ENCODE results near the gene WDR86.
A peak's percentile ranks its signal among the peaks of the same experiment; 100 is the strongest.

The WDR86 gene

DNA sequence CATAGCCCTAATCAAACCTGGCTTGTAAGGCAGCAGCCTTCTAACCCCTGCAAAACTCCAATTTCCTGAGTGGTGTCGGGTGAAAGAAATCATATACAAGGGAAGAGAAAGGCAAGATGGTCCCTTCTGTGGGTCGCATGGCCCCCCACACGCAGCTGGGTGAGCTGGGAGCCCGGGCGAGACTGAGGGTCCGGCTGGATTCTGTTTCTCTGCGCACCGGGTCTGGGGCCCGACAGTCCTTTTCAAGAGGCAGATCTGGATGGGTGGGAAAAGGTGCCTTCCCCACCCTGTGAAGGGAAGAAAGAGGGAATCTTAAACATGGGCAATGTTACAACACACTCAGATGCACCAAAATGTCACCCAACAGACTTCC, 18.5 kb downstream of the WDR86 start:
- no peak for DNase-seq (ENCODE audit: low read depth in 2 of 2)

DNA sequence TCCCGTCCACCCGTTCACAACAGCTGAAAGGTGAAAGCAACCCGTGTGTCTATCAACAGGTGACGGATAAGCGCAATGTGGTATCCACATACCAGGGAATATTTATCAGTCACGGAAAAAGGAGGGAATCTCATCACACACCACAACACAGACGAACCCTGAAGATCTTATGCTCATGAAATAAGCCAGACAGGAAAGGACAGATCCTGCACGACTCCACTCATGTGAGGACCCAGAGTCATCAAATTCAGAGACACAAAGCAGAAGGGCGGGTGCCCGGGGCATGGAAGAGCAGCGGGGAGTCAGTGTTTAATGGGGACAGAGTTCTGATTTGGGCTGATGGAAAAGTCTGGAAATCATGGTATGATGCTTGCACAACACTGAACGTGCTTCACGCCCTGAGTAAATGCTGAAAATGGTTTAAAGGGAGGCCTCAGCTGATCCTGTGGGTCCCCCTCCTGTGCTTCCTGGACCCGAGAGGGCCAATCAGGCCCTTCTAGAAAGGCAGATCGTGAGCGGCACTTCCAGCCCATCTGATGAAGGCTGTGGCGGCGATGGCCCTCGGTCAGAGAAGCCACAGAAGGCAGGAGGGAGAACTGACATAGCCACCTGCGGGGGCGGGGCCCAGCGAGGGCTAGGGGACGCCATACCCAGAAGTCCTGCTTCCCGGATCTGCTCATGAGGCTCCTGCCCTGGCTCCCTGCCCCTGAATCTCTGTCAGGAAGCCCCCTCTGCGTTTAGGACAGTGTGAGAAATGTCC, 19.1 kb downstream of the WDR86 start:
- no peak for DNase-seq (ENCODE audit: low read depth in 2 of 2)

DNA sequence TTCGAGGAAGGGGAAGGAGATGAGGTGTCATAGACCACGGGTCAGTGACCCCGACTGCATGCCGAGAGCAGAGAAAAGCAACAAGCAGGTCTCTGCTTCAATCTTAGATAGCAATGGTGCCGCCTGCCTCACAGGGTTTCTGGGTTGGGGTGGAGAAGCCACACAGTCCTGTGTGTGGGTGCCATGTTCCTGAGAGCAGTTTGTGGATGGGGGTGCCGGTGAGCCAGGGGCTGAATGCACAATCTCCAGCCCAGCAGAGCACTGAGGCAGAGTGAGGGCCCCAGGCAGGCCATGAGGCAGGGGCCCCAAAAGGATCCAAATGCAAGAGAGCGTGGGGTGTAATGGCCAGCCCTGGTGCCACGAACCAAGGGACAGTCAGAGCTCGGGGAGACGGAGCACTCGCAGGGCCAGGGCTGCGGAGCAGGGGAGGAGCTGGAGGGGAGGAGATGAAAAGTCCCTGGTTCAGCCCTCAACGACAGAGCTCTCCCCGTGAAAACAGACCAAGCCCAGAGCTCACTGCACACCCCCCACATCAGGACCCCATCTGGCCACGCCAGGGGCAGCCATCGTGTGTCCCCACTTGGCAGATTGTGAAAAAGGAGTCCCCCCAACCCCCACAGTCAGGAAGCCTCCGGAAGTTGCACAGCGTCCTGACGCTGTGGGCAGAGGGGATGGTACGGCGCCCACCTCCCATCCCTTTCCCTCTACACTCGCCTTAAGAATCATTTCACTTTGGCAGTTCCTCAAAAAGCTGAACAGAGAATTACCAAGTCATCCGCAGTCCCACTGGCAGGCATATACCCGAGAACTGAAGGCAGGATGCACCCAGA, 19.9 kb downstream of the WDR86 start:
- DNase-seq (ENCODE audit: low read depth in 2 of 2) = no peak

DNA sequence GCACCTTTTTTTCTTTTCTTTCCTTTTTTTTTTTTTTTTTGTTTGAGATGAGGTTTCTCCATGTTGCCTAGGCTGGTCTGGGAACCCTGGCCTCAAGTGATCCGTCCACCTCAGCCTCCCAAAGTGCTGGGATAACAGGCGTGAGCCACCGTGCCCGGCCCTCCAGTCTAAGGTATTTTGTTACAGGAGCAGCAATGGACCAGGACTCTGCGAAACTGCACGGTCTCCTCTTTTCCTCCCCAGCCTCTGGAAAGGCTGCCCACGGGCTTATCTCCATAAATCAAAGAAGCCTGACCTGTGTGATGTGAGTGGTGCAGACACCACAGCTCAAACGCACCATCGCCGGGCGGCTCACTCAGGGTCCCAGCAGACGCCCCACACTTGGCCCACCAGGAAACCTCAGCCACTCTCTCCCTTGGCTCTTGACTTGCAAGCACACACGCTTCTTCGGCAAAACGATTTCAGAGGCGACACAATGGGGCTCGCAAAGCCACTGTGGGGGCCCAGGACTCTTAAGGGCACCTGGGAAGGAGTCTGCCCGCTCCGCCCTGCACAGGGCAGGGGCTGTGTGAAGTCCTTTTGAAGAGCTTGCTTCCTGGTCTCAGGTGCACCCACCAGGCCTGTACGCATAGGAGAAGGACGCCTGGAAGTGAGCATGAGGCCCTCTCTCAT, 20.6 kb downstream of the WDR86 start:
- no peak for DNase-seq (ENCODE audit: low read depth in 2 of 2)

DNA sequence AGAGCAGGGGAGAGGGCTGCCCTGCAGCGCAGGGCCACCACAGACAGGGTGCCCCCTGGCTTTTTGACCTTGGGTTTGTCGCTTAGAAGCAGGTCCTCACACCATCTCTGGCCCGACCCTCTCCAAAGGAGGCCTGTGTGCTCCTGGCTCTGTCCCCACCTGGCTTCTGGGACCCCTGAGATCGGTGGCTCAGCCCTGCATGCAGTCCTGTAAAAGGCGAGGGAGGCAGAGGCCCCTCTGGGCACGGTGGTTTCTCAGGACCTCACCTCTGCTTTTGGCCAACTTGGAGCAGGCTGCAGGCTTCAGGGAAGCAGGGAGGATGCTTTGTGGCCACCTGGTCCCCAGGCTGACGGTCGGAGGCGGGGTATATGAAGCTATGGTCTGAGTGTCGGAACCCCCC, 21.4 kb downstream of the WDR86 start:
- no peak for DNase-seq (ENCODE audit: low read depth in 2 of 2)

GRCh38 chr7:151388007-151388297, 21.9 kb downstream of the WDR86 start:
- no peak for DNase-seq (ENCODE audit: low read depth in 2 of 2)

GRCh38 chr7:151387161-151388006, 22.5 kb downstream of the WDR86 start:
- DNase-seq (ENCODE audit: low read depth in 2 of 2) = no peak

DNA sequence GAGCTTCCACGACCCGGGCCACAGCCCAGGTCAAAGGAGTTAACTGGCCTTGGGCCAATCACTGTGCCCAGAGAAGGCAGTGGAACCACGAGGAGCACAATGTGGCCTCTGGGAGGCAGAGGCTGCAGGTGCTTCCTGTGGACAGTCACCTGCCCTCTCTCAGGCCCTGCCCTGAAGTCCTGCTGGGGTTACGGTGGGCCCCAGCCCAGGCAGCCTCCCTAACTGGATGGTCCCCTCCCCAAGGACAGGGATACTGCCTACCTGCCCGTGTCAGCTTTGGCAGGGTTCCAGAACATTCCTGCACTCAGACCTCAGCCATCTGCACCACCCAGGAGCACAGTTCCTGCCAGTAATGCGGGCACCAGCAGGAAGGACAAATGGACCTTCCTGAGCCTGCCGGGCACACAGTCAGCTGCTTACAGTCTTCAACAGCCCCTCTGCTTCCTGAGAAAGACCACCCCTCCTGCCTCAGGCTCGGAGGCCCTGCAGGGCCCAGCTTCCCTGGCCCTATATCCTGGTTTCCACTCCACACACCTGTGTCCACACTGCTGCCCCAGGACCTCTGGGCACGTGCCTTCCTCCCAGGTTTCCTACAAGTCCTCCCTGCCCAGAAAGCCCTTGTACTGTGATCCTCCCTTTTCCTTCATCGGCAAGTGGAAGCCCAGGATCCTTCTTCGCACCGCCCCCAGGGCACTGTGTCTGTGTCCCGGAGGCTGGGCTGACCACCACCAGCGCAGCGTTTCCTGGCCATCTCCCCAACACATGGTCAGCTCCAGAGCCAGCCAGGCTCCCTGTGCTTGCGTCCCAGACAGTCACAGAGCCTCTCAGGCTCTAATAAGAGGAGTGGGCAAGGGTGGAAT, 23.3 kb downstream of the WDR86 start:
- DNase-seq (ENCODE audit: low read depth in 2 of 2) = no peak

DNA sequence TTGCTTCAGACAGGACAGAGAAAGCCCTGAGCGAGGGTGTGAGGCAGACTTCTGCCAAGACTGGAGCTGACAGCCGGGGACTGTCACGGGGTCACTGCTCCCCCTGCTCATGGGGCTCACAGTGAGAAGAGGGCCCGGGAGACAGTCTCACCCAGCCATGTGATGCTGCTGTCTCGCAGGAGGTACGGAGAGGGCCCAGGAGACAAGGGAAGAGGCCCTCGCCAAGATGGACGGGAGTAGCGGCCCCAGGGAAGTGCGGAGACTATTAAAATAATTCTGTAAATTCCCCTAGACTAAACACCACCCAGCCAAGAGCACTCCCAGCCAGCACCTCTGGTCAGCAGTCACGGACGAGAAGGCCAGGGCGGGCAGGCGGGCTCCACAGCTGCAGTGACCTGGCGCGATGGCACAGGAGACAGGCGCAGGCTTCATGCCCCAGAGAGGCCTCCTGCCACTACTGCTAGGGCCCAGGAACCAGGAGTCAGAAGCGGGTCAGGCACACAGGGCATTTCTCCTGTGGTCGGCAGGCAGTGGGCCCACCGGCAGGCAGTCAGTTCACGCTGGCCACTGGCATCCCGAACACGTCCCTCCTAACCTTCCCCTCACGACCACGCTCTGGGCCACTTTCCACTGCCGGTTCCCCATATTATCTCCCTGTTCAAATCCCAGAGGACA, 24.1 kb downstream of the WDR86 start:
- DNase-seq (ENCODE audit: low read depth in 2 of 2) = no peak

- DNase-seq (ENCODE audit: low read depth in 2 of 2) = no peak
Observed at GRCh38 chr7:151384776-151385625, 24.8 kb downstream of the WDR86 start.

DNA sequence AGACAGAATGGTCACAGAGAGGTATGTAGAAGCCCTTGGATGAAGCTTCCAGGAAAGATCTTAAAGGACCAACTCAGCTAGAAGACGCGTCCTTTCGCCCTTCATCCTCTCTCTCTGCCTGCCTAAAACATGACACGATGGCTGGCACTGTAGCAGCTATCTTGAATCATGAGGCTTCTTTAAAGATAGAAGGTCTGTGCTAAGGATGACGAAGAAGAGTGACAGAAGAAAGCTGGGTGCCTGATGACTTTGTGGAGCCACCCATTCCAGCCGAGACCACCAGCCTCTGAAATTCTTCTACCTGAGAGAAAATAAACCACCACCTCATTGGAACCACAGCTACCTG, 25.5 kb downstream of the WDR86 start:
- DNase-seq (ENCODE audit: low read depth in 2 of 2) = no peak

DNA sequence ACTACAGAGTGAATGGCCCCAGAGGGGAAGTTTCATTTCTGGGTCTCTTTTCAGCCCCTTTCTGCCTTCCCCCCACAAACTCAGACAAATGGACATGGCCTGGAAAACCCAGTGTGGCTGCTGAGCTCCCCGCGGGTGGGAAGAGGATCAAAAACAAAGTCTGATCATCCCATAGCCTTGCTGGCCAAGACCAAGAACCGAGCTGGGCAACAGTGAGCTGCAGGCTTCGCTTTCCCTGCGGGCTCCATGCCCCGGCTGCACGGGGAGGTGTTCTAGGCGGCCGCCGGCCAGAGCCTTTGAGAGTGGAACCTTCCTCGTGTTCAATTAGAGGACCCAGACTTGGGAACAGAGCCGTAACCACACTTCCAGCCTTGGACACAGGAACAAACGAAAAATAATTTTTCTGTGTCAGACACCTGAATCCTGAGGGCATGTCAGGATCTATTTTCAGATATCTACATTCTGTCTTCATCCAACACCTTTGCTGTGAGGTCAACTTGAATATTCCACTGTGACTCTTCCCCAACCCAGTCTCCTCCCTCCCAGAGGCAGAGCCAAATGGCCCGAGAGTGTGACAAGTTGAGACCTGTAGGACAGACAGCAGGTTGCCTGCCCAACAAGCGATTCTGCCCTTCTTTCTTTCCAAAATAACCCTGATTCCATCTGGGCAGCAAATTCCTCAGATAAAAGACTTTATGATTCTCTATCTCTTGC, 26.0 kb downstream of the WDR86 start:
- no peak for DNase-seq (ENCODE audit: low read depth in 2 of 2)

DNA sequence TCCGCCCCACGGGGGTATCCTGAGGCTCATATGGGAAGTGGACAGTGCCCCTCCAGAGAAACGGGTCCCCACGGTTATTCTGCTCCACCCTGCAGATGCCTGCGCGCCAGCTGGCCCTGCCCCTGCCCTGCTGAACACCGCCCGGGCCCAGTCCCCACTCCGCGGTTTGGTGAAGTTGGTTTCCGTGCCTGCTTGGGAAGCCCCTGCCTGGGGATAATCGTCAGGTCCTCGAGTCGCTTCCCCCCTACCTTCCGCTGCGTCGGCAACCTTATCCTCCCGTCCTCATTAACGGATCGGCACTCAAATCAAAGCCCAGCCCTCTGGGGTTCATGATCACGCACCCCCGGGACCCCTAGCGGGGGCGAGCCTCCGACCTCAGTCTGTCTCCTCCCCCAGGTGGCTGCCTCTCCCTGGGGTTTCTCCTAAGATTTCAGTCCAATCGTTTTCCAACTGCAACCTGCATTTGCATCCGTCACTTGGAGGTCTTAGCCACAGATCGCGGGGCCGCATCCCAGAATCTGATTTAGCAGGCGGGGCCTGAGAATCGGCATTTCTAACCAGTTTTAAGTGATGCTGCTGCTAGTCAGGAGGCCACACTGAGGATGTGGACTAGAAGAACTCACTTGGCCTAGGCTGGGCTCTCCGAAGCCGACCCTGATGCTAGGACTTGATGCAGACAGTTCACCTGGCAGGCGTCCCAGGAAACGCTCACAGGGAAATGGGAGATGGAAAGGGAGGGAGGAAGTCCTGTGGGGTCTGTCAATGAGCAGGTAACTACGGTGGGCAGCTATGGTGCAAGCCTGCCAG, 27.6 kb downstream of the WDR86 start:
- no peak for DNase-seq (ENCODE audit: low read depth in 2 of 2)

- DNase-seq (ENCODE audit: low read depth in 2 of 2) = peak; percentile 19 to 26
Observed at GRCh38 chr7:151381348-151382078, 28.3 kb downstream of the WDR86 start.

DNA sequence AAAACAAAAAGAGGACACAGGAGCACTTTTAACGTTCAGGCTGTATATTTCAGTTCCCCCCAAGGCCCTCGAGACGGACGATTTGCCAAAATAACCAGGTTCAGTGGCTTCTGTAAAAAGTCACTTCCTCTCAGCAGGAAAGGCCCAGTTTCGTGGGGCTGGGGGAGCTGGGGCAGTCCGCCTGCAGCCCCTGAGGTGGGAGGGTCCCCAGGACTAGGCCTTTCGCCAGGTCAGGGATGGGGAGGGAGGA, 28.8 kb downstream of the WDR86 start:
- DNase-seq (ENCODE audit: low read depth in 2 of 2) = no peak

DNA sequence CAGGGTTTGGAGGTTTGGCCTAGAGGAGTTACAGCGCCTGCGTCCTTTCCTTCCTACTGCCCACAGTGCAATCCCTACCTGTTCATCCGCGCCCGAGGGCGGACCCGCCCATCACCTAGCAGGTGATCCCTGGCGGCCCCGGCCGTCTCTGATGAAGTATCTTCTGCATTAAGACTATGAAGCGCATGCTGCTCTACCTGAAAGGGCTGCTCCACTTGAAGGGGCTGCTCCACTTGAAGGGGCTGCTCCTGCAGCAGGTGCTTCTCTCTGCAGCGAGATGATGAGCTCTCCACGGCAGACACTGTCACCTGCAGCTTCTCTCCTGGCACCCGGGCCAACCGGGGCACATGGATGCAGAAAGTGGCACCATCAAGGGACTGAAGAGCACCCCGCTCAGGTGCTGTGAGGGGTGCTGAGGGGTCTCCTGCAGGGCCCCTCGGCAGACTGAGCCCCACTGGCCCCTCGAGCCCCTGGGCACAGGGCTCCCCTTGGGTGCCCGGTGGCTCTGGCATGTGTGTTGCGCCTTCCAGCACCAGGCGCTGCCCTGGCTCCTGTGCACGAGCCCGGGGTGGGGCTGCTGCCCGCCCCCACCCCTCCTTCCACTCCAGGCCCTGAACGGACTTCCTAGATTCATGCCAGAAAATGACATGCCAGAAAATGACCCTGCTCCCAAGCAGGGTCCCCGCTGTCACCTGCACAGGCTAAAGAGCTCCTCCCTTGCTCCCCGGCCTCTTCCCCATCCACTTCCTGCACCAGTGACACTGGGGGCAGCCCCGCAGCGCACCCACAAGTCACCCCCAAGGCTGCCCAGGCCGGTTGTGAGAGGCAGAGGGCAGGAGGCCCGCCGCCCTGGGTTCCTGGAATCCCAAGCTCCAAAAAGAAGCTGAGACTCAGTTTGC, 29.4 kb downstream of the WDR86 start:
- no peak for DNase-seq (ENCODE audit: low read depth in 2 of 2)

All from stimulated activated CD8-positive, alpha-beta memory T cell treated with anti-CD3 and anti-CD28 coated beads, Interleukin-15, amount 100 ng/mL, for 4 hours (primary cell).